GM18907 (cell line): Measurements from ENCODE around the gene EFEMP1.

ENCODE experiments used
- ATAC-seq: cut with Tn5 transposase; IDR thresholded peaks from one replicate; pipeline ENCODE4 v1.9.1; 2021; ENCODE audit warnings: mild to moderate bottlenecking, moderate library complexity; ENCODE audit not compliant: unreplicated experiment

The EFEMP1 gene

DNA sequence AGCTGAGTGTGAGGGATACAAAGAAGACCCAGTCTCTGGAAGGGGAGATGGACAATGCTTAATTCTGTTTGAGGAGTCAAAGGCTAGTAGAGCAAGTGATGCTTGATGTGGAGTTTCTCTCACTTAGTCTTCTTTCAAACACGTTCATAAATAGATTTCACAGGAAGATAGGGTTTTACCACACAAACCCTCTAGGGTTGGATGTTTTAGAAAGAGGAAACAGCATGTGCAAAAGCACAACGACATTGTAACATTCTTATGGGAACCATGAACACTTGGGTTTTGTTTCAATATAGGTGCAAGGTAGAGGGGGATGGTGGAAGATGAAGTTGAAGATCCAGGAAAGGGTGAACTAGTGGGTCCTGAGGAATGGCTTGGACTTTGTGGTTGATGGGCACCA is 10.8 kb upstream of the EFEMP1 start:
- ATAC-seq: no peak

GRCh38 chr2:55932843-55933242 is 9.3 kb upstream of the EFEMP1 start:
- no peak for ATAC-seq

DNA sequence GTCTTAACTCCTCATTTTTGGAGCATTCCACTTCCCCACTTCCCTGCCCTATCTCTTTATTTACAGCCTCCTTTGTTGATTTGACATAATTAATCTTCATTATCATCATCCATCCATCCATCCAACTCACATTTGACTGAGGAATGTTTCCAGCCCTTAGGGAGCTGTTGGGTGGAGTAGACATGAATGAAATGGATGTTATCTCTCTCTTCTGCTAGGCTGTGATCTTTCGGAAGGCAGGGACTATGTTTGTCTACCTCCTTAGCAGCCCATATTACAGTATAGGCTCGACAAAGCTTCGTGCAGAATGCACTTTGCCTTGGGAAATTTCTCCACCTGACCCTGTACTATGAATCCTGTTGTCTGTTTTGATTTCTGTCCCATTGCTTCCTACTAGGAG is 7.7 kb upstream of the EFEMP1 start:
- ATAC-seq: no peak

DNA sequence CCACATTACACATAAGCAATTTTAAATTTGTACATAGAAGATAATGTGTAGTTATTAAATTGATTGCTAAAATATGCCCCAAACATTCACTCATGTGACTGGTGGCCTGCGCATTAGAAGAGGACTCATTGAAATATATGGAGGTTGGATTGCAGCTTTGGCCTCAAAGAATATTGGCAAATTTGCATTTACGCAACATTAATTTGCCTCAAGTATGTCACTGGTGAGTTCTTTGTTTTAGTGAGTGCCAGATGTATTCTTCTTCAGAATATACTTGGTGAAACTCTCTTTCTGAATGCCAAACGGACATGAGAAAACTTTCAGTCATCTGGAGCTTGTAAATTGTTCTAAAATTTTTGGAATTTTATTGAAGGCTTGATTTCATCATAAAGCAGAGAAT is 5.9 kb upstream of the EFEMP1 start:
- ATAC-seq: no peak

- ATAC-seq: no peak
Measured at GRCh38 chr2:55926974-55927373, 3.4 kb upstream of the EFEMP1 start.

- no peak for ATAC-seq
Measured at GRCh38 chr2:55926246-55926645, 2.7 kb upstream of the EFEMP1 start.

- ATAC-seq: no peak
Measured at GRCh38 chr2:55923982-55924321, 370 bp upstream of the EFEMP1 start.

DNA sequence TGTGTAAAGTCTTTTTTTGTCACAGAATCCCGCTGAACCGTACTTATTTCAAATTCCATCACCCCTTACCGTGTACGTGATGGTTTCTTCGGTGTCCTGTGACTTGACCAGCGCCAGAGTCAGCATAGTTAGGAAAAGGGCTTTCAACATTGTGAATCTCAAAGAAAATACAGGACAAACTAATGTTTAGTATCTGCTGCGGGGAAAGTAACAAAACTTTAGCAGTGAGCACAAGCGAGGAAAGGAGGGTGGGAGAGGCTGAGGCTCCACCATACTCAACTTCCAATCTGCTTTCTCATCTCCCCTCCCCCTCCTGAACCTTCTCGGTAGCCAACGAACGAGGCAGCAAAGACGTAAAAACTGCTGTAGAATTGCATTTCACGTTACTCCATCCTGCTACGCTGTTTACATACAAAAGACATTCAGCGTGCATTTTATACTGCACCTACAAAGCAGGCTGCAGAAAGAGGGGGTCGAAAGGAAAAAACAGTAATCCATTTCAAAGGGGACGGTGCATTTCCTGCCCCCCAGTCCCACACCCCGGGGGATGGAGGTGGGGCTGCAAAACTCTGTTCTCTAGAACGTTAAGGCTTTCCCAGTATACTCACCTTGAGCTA is 1.2 kb downstream of the EFEMP1 start:
- ATAC-seq: peak; percentile 28

GRCh38 chr2:55919574-55919973 is 4.0 kb downstream of the EFEMP1 start:
- no peak for ATAC-seq

- no peak for ATAC-seq
Measured at GRCh38 chr2:55918856-55919255, 4.7 kb downstream of the EFEMP1 start.

DNA sequence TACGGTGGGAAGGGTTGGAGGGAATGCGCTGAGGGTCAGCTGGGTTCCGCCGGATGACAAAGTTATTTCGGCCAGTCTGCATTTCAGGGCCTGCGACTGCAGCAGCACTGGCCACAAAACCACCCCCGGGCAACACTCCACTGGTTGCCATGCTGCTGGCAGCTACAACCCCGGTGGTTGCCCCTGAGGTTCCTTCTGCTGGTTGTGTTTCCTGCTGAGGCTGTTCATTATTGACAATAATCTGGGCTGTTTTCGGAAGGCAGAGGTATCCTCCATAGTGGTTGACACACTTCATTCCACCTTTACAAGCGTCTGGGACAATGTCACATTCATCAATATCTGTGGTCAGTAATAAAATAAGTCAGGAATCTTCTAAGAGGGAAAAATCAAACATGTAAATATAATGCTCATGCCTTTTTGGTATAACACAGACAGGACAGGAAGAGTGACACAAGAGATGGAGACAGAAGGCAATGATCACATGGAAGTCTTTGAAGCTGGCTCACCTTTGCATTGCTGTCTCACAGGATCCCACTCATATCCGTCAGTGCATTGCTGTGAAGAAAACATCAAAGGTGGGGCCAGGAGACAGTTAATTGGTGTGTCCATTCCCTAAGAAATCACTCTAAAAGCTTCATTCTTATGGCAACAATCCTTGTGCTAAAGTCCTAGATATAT is 5.7 kb downstream of the EFEMP1 start:
- ATAC-seq: no peak

DNA sequence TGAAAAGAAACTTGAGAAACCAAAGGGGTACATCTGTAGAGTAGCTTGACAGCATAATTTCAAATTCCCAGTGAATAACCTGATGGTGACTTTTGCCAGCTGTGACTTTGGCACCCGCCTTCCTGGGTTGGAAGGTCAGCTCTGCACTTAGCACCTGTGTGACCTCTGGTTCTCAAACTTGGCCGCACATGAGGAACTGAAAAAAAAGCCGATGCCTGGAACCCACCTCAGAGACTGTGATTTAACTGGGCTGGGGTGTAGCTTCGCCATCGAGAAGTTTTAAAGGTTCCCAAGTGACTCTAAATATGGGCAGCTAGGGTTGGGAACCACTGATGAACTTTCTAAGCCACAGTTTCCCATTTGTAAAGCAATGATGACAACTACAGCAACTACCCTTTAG is 6.5 kb downstream of the EFEMP1 start:
- no peak for ATAC-seq

DNA sequence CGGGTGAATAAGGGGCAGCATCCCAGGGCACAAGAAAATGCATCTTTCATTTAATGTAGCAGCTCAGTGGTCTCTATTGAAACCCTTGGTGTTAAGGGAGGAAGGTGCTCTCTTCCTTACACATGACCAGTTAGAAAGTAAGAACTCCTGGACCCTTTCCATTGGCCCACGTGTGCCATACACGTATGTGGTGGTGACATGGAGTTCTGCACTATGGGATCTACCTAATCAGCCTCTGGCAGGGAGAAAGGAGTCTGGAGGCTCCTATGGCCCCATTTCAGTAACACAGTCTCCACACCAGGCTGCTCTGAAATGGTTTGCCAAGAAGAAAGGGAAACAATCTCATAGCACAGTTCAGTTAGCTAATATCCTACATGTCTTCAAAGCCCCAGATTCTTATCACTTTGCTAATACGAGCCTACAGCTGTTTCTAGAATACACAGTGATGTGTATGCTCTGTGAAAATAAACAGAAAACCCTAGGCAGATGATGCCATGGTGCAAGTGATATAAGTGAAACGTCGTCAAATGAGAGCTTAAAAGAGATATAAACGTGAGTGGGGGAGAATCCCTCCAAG is 7.0 kb downstream of the EFEMP1 start:
- ATAC-seq: no peak

DNA sequence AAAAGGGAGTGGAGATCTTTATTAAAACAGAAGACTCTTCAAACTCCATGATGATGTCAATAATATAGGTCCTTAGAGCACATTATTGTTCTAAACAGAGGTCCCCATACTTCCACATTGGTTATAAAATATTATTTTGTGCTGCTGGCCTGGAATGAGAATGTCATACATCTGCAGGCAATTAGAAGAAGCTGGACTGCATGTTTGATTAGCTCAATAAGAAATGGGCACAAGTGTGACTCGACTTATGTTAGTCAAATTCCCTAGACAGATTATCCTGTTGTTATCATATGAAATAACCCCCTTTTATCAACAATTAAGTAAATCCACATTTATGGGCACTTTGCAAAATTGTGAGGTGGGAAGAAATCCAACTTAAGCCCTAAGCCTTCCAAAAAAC is 8.8 kb downstream of the EFEMP1 start:
- ATAC-seq: no peak

GRCh38 chr2:55912926-55913325 is 10.7 kb downstream of the EFEMP1 start:
- ATAC-seq: no peak

DNA sequence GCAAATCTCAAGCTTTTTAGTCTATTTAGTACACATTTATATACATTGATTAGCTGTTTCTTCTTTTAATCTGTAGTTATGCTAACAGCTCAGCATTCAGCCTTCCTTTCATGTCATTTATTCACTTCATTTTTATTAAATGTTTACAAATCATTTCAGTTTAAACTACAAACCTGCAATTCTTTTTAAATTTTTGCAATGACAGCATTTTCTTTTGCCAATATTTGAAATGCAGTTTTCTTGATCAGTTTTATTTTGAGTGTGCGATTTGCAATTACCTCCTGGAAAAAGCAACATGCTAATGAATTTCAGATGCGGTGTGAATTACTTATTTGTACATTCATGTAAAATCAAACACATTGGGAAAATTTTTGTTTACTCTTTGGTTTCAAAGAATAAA is 13.5 kb downstream of the EFEMP1 start:
- no peak for ATAC-seq

DNA sequence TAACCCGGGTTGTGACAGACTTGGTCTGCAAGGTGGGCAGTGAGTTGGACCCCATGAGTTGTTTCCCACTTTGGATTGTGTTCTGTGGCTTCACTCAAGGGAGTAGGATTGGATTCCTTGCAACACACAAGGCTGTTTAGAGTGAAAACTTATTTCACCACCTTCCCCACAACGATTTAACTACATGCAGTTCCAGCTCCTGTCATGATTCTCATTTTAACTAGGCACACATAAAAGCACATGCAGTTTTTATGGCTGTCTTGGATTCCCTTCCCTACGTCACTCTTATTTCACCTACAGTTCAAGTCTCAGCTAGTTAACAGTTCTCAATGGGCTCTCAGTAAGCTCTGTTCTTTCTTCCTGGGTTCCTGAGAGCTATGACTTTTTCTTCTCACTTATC is 15.9 kb downstream of the EFEMP1 start:
- ATAC-seq: no peak

GRCh38 chr2:55906993-55907392 is 16.6 kb downstream of the EFEMP1 start:
- ATAC-seq: no peak

- no peak for ATAC-seq
Measured at GRCh38 chr2:55903727-55904126, 19.9 kb downstream of the EFEMP1 start.

DNA sequence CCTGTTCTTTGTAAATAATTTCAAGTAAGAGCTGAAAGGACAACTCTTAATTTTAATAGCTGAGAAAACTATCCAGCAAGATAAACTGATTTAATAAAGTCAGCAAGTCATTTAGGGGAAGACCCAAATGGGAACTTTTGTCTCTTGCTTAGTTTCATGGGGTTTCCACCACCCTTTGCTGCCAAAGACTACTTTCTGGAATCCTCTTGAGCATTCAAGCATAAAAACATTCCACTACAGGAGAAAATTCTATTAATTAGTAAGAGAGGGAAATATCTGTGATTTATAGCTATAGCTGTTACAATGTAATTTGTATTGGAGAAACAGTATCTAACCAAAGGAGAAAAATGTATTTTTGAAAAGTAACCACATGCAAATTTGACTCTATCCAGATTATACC is 20.6 kb downstream of the EFEMP1 start:
- ATAC-seq: no peak

GRCh38 chr2:55902429-55902828 is 21.2 kb downstream of the EFEMP1 start:
- ATAC-seq: no peak

DNA sequence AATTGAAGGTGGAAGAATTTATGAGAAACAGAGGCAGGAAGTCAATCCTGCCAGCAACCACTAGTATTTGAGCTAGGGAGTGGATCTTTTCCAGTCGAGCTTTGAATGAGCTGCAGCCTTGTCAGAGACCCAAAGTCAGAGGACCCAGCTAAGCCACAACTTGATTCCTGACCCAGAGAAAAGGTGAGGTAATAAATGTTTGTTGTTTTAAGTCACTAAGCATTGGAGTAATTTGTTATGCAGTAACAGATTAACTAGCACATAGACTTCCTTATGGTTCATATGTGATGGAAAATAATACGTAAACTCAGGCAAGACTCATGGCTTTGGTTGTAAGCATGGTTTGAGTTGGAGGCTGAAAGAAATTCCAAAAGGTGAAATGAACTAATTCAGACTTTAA is 21.6 kb downstream of the EFEMP1 start:
- no peak for ATAC-seq

- ATAC-seq: no peak
Measured at GRCh38 chr2:55901322-55901721, 22.3 kb downstream of the EFEMP1 start.
